ENCODE measurements around the gene ZC2HC1B. TPM values are rescaled to one million over a fixed set of nuclear protein-coding genes. Genes with fewer than 3 reads are reported as not detected.
A peak's percentile ranks its signal among the peaks of the same experiment; 100 is the strongest.
"Not testable (repeated sequence)": the region's sequence is repeated elsewhere in the genome, so short reads cannot be mapped to it uniquely, and the experiment has no call there.

Gene ZC2HC1B
- total RNA-seq (ENCODE audit: insufficient read depth, low replicate concordance), result not detected

GRCh38 chr6:143864234-143864633, at the start of gene ZC2HC1B:
Gene ZC2HC1B, plus strand, starts transcription at chr6:143864474. Its CDS starts 66 bp downstream, at chr6:143864540.
- no peak for DNase-seq (ENCODE audit: low spot score)

GRCh38 chr6:143817621-143818020, 46.7 kb upstream of the ZC2HC1B start:
- DNase-seq (ENCODE audit: low spot score), result no peak

GRCh38 chr6:143821359-143821758, 42.9 kb upstream of the ZC2HC1B start:
- DNase-seq (ENCODE audit: low spot score), result no peak

- peak; percentile 64 for DNase-seq (ENCODE audit: low spot score)
Measured at GRCh38 chr6:143822584-143823024, 41.7 kb upstream of the ZC2HC1B start.

- DNase-seq (ENCODE audit: low spot score), result no peak
Measured at GRCh38 chr6:143823548-143823947, 40.7 kb upstream of the ZC2HC1B start.

- no peak for DNase-seq (ENCODE audit: low spot score)
Measured at GRCh38 chr6:143828572-143828971, 35.7 kb upstream of the ZC2HC1B start.

- no peak for DNase-seq (ENCODE audit: low spot score)
Measured at GRCh38 chr6:143836150-143836549, 28.1 kb upstream of the ZC2HC1B start.

GRCh38 chr6:143838395-143838794, 25.9 kb upstream of the ZC2HC1B start:
- DNase-seq (ENCODE audit: low spot score), result no peak

- peak; percentile 52 for DNase-seq (ENCODE audit: low spot score)
Measured at GRCh38 chr6:143839196-143839595, 25.1 kb upstream of the ZC2HC1B start.

- no peak for DNase-seq (ENCODE audit: low spot score)
Measured at GRCh38 chr6:143840595-143841265, 23.5 kb upstream of the ZC2HC1B start.

GRCh38 chr6:143842461-143842901, 21.8 kb upstream of the ZC2HC1B start:
- no peak for DNase-seq (ENCODE audit: low spot score)

- peak; percentile 98 for DNase-seq (ENCODE audit: low spot score)
Measured at GRCh38 chr6:143842902-143843676, 21.2 kb upstream of the ZC2HC1B start, which contains the start of gene LTV1. Gene LTV1, plus strand, starts transcription at chr6:143843338. Its CDS starts 140 bp downstream, at chr6:143843478.

GRCh38 chr6:143843677-143843999, 20.6 kb upstream of the ZC2HC1B start:
- DNase-seq (ENCODE audit: low spot score), result no peak

- no peak for DNase-seq (ENCODE audit: low spot score)
Measured at GRCh38 chr6:143844006-143844405, 20.3 kb upstream of the ZC2HC1B start.

GRCh38 chr6:143845033-143845432, 19.2 kb upstream of the ZC2HC1B start:
- DNase-seq (ENCODE audit: low spot score), result no peak

GRCh38 chr6:143851706-143852105, 12.6 kb upstream of the ZC2HC1B start:
- not testable (repeated sequence) for DNase-seq (ENCODE audit: low spot score)

- not testable (repeated sequence) for DNase-seq (ENCODE audit: low spot score)
Measured at GRCh38 chr6:143855057-143855456, 9.2 kb upstream of the ZC2HC1B start.

GRCh38 chr6:143856762-143857161, 7.5 kb upstream of the ZC2HC1B start:
- not testable (repeated sequence) for DNase-seq (ENCODE audit: low spot score)

GRCh38 chr6:143857651-143858050, 6.6 kb upstream of the ZC2HC1B start:
- DNase-seq (ENCODE audit: low spot score), result no peak

- DNase-seq (ENCODE audit: low spot score), result peak; percentile 50
Measured at GRCh38 chr6:143859891-143860660, 4.2 kb upstream of the ZC2HC1B start.

- DNase-seq (ENCODE audit: low spot score), result peak; percentile 70
Measured at GRCh38 chr6:143863771-143864170, 503 bp upstream of the ZC2HC1B start.

GRCh38 chr6:143867236-143867635, 3.0 kb downstream of the ZC2HC1B start:
- no peak for DNase-seq (ENCODE audit: low spot score)
